HG03064 (cell line): ENCODE data around the gene SLC27A3.

Source experiments
- ATAC-seq: cut with Tn5 transposase; IDR thresholded peaks from one replicate; pipeline ENCODE4 v1.9.1; 2021; ENCODE audit warnings: low read depth; ENCODE audit not compliant: unreplicated experiment

The SLC27A3 gene

DNA sequence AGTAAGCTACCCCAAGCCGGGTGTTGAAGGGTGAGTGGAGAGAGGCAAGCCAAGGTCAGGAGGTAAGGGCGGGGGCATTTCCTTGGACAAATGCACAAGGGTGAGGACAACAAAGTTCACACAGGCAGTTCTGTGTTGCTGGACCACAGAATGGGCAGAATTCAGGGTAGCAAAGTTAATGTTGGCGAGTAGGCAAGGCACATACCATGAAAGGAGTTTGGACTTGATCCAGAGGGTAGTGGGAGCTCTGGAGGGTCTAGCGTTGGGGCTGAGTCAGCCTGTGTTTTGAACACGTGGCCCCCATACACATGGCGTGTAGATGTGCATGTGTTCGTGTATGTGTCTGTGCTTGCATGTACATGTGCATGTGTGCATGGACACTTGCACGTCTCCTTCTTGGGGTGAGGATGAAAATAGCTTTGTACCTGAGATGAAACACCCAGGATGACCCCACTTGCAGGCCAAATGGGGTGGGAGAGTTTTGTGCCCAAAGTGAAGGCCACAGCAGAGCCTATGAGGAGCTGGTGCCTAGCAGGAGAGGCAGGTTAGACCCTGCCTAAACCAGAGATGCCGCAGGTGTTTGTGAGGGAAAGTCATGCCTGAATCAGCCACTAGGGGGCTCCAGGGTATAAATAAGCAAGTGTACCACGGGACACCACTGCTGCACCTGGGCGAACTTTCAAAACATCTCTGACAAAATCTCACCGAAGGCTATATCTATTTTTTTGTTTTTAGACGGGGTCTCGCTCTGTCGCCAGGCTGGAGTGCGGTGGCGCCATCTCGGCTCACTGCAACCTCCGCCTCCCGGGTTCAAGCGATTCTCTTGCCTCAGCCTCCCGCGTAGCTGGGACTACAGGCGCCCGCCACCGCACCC lies 21.8 kb downstream of the SLC27A3 start:
- ATAC-seq: no peak

DNA sequence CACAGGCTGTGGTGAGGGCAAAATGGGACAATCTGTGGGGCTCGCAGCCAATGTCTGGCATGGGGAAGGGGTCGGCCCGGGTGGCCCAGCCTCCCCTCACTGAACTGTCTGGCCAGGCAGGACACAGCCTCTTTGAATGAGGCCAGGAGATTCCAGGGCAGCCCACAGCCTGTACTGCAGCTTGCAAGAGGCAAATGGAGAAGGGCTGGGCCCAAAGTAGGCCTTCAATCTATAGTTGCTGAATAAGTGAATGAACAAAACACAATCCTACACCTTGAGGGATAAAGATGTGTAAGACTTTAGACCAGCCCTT lies 23.2 kb downstream of the SLC27A3 start:
- no peak for ATAC-seq

DNA sequence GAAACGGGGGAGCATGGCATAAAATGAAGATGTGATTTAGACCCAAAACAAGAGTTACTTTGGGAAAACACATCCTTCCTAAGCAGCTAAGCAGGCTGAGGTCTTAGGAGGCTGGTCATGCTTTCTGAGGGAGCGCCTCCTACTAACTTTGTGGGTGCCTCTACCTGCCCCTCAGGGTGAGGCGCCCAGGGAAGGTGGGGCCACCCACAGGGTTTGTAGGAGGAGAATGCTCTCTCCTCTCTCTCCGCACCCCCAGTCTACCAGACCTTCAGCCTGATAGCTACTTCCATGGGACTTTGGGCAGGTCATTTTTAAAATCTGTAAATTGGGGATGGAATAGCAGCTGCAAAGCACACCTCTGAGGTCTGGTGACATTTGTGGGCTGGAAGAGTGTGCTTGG lies 23.8 kb downstream of the SLC27A3 start:
- ATAC-seq: no peak

- ATAC-seq: no peak
These were observed 24.6 kb downstream of the SLC27A3 start for GRCh38 chr1:153799566-153800465.

DNA sequence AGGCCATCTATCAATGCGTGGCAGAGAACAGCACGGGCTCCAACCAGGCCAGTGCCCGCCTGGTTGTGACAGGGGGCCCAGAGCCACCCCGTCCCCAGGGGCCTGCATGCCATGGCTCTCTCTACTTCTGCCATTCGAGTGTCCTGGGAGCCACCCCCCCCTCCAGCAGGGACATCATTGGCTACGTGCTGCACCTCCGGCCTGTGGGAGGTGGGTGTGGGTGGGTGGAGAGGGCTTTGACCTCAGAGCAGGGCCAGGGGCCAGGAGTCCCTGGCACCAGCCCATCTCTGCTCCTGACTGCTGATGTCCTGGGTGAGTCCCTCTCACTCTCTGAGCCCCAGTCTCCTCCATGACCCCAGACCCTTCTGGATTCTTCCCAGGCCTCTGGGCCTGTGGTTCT lies 25.3 kb downstream of the SLC27A3 start:
- ATAC-seq: no peak

- no peak for ATAC-seq
These were observed 25.9 kb downstream of the SLC27A3 start for GRCh38 chr1:153801028-153801625.

GRCh38 chr1:153801786-153802697 lies 26.8 kb downstream of the SLC27A3 start:
- no peak for ATAC-seq

GRCh38 chr1:153803470-153804056 lies 28.4 kb downstream of the SLC27A3 start:
- ATAC-seq: no peak

GRCh38 chr1:153804112-153804511 lies 28.9 kb downstream of the SLC27A3 start:
- ATAC-seq: no peak

DNA sequence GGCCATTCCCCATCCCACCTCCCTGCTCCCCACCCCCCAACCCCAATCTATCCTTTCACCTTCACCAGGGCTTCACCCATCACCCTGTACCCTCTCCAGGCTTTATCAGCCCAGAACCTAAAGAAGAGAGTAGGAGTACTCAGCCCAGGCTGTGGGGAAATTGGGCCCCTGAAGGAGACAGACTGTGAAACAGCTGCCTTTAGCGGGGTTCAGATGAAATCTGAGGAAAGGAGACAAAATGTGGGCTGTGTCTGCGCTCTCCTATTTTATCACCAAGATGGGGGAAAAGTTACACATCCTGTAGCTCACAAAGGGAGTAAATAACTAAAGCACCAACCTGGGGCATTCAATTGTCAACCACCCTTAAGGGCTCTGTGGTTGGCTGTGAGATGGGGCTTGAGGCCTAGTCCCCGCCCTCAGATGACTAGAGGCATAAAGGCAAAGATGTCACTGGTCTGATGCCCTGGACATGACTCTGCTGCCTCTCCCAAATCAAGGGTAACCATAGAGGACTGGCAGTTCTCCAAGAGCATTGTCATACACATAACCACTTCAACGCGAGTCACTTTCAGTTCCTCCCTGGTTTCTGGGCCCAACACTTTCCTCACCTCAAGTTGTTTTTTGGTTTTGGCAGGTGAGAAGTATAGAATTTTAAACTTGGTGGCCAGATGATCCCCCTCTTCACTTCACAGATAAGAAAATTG lies 30.0 kb downstream of the SLC27A3 start:
- peak; percentile 78 for ATAC-seq

DNA sequence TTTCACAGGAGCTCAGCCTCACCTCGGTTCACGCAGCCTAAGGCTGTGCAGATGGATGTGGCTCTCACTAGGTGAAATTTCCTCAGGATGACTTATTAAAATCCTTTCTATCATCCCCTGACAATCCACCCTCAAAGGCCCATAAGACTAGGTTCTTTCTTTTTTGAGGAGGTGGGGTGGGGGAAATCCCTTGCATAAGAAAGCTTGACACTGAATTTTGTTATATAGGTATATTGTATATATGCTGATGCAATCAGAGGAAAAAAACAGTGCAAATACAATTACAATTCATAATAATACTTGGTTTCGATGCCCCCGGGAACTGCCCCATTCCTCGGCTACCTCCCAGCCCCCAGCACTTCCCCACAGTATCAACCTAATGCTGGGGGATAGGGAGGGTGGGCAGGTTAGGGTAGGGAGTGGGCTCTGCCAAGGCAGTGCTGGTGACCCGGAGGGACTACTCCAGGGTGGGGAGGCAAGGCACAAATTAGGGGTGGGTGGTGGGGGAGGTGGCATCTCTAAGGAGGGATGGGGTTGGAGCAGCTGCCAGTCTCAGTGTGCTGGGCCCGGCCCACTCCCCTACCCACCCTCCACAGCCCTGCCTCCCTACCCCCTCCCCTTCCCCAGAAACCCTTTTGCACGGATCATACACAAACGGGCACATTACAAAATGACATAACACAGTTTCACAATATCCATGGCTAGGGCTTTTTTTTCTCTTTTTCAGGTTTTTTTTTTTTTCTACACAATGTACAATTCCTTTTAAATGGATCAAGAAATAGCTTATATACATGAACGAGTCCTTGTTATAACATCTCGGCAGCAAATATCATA lies 30.9 kb downstream of the SLC27A3 start:
- ATAC-seq: no peak

DNA sequence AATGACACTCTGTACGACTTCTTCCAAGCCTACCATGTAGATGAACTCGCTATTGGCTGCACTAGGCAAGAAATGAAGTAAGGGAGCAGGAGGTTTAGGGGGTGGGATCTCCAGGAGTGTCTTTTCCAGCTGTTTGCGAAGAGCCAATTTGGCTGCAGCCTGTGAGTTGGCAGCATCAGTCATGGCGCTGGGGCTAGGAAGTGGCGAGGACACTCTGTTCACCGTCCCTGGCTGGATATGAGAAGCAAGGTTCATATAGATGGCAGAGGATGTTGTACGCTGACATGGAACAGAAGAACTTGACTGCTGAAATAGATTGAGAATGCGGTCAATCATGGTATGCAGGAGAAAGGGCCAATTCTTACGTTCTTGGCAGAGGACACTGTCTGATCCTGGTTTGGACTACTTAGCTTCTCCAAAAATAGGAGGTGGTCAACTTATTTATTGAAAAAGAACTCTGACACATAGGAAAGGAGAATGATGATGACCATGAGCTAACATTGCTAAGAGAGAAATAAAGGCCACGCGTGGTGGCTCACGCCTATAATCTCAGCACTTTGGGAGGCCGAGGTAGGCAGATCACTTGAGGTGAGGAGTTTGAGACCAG lies 41.2 kb downstream of the SLC27A3 start:
- ATAC-seq: no peak

DNA sequence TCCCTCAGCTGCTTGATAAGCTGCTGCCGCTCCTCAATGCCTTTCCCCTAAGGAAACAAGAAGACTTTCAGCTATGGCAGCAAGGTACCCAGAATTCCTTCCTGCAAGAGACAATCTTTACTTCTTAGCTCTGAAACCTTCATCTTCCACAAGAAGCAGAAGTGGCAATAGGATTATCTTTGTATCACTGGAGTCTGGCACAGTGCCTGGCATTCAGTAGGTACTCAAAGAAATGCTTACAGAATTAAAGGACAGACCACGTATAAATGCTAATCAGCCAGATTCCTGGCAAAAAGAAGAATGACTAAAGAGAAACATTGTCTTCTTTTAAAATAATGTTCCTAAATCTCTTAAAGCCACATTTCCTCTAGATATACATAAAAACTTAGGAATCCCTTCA lies 43.7 kb downstream of the SLC27A3 start:
- no peak for ATAC-seq

DNA sequence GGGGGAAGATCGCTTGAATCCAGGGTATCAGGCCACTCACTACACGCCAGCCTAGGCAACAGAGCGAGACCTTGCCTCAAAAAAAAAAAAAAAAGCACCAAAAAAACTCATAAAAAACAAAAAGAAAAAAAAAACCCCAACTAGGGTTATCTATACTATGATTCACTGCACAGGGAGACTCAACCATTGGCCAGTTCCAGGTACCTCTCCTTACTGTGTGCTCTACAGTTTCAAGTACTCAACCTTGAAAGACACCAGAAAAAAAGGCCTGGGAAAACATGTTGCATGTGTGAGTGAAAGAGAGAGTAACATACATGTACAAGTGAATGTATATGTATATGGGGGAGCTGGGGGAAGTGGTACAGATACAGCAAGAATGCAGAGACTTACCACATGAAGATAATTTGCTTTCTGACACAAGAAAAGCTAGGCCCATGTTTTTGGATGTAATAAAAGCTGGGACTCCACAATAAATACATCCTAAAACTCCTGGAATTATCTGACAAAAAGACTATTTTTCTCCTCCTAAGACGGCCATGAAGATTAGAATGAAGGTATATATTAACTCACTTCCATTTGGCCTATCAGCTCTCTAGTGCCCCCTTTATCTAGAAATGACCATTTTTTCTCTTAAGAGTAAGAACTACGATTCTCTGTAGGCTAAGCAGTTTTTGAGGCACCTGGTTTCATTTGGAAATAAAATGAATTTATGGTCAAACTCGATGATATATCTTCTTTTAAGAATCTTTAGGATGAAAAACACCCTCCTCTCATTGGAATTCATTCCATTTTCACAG lies 52.2 kb downstream of the SLC27A3 start:
- no peak for ATAC-seq
